ENCODE results near the gene MDH2.
"Not testable (repeated sequence)": the region's sequence is repeated elsewhere in the genome, so short reads cannot be mapped to it uniquely, and the experiment has no call there.

MDH2 gene

DNA sequence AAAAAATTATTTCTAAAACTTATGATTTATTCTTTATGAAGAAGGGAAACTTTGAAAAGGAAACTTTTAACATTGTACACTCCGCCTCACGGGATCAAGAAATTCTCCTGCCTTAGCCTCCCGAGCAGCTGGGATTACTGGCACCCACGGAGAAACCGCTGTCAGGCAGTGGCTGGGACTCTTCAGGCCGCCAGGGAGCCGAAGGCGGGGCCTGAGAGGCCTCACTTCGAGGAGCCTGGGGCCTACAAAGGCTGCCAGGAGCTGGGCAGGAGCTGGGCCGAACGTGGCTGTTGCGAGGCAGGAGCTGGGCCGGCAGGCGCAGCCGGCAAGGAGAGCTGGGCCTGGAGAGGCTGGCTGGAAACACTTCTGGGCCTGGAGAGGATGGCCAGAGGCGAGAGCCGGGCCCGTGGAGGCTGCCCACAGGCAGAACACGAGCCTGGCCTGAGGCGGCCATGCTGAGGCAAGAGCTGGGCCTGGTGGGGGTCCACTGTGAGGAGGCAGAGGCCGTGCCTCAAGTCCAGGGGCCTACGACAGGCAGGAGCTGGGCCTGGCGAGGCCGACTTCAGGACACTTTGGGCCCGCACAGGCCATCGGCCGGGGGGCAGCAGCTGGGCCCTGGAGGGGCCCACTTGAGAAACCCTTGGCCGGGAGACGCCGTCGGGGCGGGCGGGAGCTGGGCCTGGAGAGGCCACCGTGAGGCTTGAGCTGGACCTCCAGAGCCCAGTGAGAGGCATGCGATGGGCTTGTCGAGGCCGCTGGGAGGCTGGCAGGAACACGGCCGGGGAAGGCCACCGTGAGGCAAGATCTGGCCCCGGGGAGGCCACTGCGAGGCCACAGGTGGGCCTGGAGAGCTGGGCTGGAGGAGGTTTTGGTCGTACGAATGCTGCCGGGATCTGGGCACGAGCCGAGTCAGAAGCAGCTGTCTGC, 23.7 kb downstream of the MDH2 start:
- no peak for DNase-seq (ENCODE audit: low spot score)

DNA sequence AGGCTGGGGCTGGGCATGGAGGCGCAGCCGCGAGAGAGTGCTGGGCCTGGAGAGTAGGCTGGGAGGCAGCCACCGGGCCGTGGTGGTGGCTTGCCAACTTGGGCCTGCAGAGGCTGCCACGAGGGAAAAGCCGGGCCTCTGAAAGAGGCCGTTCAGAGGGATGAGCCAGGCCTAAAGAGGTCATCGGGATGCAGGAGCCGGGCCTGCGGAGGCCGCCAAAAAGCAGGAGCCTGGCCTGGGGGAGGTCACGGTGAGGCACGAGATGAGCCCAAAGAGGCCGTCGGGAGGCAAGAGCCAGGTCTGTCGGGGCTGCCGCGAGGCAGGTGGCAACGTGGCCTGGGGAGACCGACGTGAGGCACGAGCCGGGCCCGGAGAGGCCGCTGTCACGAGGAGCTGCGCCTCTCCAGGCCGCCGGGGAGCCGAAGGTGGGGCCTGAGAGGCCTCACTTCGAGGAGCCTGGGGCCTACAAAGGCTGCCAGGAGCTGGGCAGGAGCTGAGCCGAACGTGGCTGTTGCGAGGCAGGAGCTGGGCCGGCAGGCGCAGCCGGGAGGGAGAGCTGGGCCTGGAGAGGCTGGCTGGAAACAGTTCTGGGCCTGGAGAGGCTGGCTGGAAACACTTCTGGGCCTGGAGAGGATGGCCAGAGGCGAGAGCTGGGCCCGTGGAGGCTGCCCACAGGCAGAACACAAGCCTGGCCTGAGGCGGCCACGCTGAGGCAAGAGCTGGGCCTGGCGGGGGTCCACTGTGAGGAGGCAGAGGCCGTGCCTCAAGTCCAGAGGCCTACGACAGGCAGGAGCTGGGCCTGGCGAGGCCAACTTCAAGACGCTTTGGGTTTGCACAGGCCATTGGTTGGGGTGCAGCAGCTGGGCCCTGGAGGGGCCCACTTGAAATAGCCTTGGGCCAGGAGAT, 24.6 kb downstream of the MDH2 start:
- DNase-seq (ENCODE audit: low spot score), result no peak

DNA sequence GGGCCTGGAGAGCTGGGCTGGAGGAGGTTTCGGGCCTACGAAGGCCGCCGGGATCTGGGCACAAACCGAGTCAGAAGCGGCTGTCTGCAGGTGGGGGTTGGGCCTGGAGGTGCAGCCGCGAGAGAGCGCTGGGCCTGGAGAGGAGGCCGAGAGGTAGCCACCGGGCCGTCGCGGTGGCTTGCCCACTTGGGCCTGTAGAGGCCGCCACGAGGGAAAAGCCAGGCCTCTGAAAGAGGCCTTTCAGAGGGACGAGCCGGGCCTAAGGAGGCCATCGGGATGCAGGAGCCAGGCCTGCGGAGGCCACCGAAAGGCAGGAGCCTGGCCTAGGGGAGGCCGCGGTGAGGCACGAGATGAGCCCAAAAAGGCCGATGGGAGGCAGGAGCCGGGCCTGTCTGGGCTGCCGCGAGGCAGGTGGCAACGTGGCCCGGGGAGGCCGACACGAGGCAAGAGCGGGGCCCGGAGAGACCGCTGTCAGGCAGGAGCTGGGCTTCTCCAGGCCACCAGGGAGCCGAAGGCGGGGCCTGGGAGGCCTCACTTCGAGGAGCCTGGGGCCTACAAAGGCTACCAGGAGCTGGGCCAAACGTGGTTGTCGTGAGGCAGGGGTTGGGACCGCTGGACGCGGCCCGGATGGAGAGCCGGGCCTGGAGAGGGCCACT, 25.6 kb downstream of the MDH2 start:
- DNase-seq (ENCODE audit: low spot score), result no peak

DNA sequence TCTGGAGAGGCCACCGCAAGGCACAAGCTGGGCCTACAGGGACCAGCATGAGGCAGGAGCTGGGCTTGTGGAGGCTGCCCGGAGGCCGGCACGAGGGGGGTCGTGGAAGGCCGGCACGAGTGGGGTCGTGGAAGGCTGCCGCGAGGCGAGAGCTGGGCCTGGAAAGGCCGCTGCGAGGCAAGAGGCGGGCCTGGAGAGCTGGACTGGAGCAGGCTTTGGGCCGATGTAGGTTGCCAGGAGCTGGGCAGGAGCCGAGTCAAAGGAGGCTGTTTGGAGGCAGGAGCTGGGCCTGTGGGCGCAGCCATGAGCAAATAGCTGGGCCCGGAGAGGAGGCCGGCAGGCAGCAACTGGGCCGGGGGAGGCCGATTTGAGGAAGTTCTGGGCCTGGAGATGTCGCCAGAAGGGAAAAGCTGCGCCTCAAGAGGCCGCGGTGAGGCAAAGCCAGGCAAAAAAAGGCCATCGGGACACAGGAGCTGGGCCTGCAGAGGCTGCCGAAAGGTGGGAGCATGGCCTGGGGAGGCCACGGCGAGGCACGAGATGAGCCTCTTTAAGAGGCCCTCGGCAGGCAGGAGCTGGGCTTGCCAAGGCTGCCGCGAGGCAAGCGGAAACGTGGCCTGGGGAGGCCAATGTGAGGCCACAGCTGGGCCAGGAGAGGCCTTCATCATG, 26.5 kb downstream of the MDH2 start:
- no peak for DNase-seq (ENCODE audit: low spot score)

DNA sequence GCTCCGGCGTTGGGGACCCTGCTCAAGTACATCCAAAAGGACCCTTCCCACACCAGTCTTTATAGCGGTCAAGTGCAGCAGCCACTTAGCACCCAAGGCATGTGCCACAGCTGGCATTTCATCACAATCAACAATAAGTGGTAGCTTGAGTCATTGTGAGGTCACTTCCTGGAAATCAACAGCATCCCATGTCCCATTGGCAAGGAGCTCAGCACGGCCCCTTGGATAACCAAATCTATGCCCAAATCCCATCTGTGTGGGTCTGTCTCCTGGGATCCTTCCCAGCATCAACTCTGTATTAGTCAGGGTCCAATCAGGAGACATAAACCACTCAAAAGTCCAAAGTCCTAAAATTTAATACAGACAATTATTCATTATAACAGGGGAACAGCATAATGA, 27.1 kb downstream of the MDH2 start:
- no peak for DNase-seq (ENCODE audit: low spot score)

DNA sequence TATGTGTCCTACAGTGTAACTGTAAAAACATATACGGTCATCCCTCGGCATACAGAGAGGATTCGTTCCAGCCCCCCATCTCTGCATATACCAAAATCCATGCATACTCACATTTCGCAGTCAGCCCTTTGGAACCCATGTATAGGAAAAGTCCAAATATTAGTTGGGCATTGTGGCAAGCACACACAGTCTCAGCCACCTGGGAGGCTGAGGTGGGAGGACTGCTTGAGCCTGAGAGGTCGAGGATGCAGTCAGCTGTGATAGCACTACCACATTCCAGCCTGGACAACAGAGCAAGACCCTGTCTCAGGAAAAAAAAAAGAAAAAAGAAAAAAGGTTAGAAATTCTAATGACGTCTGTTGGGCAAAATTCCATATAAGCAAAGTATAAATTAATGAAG, 29.1 kb downstream of the MDH2 start:
- DNase-seq (ENCODE audit: low spot score), result no peak

DNA sequence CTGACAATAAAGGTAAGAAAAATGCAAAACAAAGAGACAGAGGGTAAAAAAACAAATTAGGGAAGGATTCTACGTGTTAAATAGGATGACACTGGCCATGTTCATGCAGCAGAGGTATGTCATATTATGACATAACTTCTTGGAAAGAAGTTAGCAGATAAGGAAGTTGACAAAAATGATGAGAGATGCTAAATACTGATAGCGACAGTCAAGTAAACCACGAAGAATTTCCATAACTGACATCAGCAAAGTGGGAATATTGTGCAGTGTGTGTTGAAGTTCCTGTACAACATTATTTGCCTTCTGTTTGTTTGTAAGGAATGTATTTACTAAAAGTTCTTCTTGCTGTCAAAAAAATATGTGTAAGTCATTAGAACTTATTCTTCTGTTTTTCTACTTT, 29.5 kb downstream of the MDH2 start:
- DNase-seq (ENCODE audit: low spot score), result no peak

DNA sequence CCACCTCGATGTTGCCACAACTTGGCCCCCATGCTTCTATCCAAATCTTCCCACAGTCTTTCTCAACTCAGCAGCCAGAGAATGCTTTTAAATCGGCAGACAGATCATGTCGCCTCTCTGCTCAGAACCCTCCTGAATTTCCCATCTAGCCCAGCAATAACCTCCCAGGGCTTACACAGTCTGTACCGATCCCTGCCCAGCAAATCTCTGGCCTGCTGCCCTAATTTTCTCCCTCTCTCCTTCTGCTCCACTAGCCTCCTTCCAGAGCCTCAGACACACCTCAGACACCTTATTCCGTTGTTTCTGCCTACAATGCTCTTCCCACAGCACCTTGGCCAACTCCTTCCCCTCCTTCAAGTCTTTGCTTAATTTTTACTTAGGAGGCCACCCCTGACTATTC, 32.3 kb downstream of the MDH2 start:
- DNase-seq (ENCODE audit: low spot score), result no peak

DNA sequence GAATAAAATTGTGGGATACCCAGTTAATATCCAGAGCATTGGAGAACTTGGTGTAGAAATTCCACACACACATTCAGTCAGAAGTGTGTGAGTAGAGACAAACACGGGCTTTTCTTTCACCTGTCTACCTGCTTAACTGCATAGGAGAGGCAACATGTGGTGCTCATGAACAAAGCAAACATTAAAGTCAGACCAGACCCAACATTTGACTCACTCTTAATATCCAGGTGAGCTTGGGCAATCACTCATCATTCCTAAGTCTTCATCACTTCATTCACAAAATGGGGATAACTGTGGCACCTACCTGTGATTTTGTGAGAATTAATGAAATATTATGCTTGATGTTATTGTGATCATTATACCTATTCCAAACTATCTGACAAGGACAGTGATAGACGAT, 36.2 kb downstream of the MDH2 start:
- not testable (repeated sequence) for DNase-seq (ENCODE audit: low spot score)

DNA sequence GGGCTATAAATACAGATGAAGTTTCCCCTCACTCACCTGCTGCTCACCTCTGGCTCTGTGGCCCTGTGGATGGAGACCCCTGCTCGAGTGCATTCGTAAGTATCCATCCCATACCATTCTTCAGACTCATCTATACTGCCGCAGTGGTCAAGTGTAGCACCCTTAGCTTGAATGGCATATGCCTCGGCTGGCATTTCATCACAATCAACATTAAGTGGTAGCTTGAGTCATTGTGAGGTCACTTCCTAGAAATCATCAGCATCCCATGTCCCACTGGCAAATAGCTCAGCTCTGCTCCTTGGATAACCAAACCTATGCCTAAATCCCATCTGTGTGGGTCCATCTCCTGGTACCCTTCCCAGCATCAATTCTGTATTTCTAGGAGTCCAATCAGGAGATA, 38.2 kb downstream of the MDH2 start:
- DNase-seq (ENCODE audit: low spot score), result no peak

DNA sequence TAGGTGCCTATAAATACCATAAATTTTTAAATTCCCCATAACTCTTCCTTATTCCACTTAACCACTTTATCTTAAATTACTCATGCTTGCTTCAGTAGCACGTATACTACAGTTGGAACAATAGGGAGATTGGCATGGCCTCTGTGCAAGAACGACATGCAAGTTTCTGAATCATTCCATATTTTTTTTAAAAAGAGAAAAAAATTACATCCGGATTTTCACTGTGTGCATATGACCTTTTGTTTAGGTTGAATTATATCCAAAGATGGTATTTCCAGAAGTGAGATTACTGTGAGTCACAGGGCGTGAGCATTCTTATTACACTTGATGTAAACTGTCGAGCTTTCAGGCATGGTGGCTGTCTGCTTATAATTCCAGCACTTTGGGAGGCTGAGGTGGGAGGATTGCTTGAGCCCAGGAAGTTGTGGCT, 39.5 kb downstream of the MDH2 start:
- DNase-seq (ENCODE audit: low spot score), result not testable (repeated sequence)

DNA sequence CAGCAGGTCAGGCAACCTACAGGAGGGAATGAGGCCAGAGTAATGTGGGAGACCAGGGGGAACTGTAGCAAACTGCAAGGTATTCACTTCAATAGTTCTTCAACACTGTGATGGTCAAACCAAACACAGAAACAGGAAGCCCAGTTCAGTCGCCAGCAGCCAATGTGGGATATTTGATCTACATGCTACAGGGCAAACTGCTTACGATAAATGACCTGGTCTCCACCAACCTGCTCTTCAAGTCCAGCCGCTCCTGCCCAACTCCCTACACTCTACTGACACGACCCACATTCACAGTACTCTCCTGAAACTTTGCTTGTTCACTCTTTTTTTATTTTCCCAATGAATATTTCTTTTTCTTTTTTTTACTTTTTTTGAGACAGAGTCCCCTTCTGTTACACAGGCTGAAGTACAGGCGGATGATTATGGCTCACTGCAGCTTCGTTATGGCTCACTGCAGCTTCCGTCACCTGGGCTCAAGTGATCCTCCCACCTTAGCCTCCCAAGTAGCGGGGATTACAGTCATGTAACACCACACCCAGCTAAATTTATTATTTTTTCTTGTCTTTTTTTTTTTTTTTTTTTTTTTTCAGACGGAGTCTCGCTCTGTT, 42.1 kb downstream of the MDH2 start:
- no peak for DNase-seq (ENCODE audit: low spot score)

DNA sequence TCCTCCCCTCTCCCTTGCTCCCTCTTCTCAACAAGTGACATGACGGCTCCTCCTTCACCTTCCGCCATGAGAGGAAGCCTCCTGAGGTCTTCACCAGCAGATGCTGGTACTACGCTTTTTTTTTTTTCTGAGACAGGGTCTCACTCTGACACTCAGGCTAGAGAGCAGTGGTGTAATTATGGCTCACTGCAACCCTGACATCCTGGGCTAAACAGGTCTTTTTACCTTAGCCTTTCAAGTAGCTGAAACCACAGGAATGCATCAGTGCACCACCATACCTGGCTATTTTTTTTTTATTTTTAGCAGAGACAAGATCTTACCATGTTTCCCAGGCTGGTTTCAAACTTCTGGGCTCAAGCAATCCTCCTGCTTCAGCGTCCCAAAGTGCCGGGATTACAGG, 43.6 kb downstream of the MDH2 start:
- no peak for DNase-seq (ENCODE audit: low spot score)

DNA sequence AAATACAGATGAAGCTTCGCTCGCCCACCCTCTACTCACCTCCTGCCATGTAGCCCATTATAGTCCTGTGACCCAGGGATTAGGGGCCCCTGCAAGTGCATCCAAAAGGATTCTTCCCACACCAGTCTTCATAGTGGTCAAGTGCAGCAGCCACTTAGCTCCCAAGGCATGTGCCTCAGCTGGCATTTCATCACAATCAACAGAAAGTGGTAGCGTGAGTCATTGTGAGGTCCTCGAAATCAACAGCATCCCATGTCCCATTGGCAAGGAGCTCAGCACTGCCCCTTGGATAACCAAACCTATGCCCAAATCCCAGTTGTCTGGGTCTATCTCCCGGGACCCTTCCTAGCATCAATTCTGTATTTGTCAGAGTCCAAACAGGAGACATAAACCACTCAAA, 45.6 kb downstream of the MDH2 start:
- not testable (repeated sequence) for DNase-seq (ENCODE audit: low spot score)

DNA sequence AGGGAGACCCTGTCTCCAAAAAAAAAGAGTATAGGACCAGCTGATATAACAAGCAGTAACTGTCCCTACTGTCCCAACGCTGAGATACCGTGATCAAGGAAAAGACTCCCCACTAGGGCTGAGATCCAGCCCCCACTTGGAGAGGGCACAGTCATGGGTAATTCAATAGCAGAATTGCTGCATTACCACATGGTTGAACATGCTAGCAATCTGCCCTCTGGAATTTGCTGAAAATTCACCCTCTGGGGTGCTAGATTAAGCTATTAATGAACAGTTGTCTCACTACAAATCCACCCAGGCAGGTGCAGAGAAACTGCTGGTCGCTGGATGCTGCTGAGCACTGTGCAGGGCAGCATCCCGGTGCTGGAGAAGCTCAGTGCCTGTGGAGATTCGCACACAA, 46.4 kb downstream of the MDH2 start:
- DNase-seq (ENCODE audit: low spot score), result not testable (repeated sequence)

DNA sequence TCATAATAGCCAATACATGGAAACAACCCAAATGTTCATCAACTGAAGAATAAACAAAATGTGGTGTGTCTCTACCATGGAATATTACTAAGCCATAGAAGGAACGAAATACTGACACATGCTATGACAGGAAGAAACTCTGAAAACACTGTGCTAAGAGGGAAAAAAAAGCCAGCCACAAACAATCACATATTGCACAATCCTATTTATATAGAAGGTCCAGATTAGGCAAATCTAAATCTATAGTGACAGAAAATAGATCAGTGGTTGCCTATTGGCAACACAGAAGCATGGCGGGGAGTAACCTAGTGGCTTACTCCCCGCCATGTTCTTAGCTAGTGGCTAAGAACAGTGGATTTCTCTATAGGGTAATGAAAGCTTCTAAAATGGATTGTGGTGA, 48.0 kb downstream of the MDH2 start:
- no peak for DNase-seq (ENCODE audit: low spot score)

DNA sequence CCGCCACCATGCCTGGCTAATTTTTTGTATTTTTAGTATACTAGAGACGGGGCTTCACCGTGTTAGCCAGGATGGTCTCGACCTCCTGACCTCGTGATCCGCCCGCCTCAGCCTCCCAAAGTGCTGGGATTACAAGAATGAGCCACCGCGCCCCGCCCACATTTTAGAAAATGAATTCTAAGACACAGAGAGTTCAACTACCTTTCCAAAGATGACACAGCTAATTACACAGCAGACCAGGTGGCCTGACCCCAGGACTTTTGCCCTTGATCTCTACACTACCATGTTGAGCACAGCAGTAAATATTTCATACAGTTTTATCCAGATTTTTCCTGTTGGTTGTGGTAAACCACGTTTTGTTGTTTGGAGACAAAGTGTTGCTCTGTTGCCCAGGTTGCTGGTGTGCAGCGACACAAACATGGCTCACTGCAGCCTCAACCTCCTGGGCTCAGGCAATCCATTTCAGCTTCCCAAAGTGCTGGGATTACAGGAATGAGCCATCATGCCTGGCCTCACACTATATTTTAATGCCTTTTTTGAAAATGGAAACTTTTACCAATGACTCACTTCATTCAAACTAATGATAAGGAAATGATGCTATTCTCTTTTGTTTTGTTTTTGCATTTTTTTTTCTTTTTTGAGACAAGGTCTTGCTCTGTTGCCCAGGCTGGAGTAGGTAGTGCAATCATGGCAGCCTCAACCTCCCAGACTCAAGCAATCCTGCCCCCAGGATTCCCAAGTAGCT, 54.0 kb downstream of the MDH2 start:
- not testable (repeated sequence) for DNase-seq (ENCODE audit: low spot score)

DNA sequence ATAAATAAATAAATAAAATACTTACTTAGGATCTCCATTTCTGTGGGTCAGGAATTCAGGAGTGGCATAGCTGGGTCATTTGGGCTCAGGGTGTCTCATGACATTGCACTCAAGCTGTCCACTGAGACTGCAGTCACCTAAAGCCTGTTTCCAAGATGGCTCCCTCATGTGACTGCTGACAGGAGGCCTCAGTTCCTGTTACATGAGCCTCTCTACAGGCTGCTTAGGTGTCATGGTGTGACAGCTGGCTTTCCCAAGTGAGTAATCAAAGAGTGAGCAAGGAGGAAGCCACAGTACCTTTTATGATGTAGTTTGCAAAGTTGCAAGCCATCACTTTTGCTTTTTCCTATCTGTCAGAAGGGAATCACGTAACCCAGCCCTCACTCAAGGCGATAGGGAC, 55.9 kb downstream of the MDH2 start:
- not testable (repeated sequence) for DNase-seq (ENCODE audit: low spot score)

DNA sequence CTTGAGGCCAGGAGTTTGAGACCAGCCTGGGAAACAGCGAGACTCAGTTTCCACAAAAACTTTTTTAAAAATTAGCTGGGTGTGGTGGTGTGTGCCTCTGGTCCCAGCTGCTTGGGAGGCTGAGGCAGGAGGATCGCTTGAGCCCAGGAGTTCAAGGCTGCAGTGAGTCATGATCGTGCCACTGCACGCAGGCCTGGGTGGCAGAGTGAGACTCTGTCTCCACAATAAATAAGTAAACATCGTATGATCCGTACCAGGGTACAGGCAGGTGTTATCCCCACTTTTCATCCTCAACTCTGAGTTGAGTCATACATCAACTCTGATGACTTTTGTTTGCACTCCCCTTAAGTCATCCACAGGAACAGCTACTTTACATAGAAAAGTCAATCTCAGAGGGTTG, 58.2 kb downstream of the MDH2 start:
- DNase-seq (ENCODE audit: low spot score), result not testable (repeated sequence)

DNA sequence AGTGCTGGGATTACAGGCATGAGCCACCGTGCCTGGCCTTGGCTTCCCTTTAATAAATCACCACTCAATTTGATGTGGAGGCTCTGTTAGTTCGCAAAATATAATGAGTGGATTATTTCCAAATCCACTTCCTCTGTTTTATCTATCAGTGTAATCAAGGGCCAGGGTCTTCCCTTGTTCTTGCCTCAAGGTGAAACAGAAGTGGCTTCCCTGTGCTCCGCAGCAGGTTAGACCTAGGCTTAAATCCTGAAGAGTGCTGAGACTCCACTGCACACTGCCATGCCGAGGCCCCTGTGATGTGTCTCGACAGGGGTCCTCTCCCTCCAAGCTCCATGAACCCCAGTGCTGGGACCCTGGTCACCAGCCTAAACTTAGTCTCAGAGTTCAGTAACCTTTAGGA, 59.0 kb downstream of the MDH2 start:
- no peak for DNase-seq (ENCODE audit: low spot score)
